Stimulated activated CD8-positive, alpha-beta memory T cell treated with anti-CD3 and anti-CD28 coated beads, Interleukin-7, amount 100 ng/mL, for 24 hours (primary cell): ENCODE data around the gene BANP.
"Not testable (repeated sequence)": the region's sequence is repeated elsewhere in the genome, so short reads cannot be mapped to it uniquely, and the experiment has no call there.

ENCODE experiments used
- DNase-seq: peaks from one replicate; pipeline ENCODE4 v3.0.0-alpha.2; 2020; ENCODE audit warnings: low read depth

Gene BANP

DNA sequence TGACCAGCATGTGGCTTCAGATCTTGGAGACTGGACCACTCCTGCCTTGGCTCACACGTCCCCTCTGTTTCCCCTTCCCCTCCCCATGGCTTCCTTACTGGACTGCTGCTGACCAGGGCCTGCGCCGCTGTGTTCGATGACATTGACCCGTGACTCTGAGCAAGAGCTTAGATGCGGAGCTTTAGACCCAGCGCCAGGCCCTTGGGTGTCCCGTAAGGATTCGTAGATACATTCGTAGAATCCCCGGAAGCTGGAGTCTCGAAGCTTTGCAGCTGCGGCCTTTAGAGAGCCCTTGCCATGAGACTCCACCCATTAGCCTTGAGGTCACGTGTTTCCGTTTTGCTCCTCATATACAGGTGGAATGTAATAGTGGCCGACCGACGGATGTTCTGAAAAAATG, 65.2 kb downstream of the BANP start:
- not testable (repeated sequence) for DNase-seq

DNA sequence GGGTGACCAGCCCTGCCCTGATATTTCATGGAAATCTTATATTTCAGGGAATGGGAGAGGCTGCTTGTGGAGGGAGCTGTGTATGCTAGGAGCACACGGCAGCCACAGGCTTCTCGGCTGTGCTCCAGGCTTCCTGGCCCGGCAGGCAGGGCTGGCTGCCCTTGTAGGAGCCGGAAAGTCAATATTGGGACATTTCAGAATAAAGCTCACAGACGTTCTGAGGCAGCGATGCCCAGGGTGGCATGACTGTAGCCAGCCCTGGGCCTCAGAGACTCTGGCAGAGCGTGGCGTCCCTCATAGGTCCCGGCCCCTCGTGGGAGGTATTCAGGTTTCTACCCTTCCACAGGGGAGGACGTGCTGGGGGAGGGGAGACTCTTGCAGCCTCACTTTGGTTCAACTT, 65.7 kb downstream of the BANP start:
- DNase-seq: no peak

- no peak for DNase-seq
Measured at GRCh38 chr16:88017587-88018101, 66.4 kb downstream of the BANP start.

- DNase-seq: not testable (repeated sequence)
Measured at GRCh38 chr16:88018382-88018781, 67.1 kb downstream of the BANP start.

- DNase-seq: not testable (repeated sequence)
Measured at GRCh38 chr16:88019041-88019820, 68.0 kb downstream of the BANP start.

GRCh38 chr16:88019821-88020515, 68.7 kb downstream of the BANP start:
- DNase-seq: no peak

DNA sequence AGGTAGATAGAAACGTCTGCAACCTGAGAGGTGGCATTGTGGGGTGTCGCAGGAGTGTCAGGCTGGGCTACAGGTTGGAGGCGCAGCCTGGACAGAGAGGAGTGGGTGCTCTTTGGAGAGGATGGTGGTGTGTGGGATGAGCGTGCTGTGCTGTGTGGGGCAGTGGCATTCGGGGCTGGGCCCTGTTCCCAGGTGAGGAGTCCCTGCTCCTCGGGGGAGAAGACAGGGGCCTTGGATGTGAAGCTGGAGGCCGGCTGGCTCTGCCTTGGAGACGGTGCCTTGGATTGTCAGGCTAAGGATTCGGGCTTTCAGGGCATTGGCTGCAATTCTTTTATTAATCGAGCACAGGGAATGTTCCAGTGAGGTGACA, 69.3 kb downstream of the BANP start:
- no peak for DNase-seq

DNA sequence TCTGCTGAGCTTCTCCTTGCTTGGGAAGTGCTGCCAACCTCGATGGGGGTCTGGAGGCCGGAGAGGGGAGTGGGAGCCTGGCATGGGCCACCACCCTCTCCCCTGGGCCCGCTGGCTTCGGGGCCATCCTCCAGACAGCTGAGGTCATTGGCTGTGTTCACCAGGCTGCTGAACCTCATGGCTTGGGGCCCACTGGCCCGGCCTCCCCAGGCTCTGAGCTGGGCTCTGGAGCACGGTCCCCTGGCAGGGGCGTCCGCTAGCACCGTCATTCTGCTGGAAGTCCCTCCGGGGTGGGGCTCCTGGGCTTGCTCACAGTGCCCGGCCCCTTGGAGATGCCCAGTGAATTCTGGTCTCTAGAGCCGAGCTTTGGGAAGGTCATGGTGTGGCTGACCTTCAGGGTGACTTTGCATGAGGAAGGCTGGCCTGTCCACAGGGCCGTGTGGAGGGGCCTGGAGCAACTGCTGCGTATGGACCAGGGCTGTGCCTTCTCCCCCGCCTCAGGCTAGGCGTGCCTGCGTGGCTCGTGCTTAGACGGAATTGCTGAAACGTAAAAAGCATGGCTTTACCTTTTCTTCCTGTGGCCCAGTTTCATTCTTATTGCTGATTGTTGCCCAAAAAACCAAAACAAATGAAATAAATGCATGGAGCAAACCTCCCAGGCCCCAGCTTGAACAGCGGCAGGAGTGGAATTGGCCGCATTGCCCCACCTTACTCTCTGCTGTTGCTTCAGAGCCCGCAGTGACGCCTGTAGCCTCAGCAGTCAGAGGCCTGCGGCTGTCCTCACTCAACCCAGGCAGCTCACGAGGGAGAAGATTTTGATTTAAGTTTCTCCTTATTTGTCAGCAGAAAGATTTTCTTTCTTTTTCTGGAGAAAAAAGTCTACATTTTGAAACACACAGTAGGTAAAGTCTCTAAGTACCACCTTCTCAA, 70.1 kb downstream of the BANP start:
- DNase-seq: not testable (repeated sequence)

DNA sequence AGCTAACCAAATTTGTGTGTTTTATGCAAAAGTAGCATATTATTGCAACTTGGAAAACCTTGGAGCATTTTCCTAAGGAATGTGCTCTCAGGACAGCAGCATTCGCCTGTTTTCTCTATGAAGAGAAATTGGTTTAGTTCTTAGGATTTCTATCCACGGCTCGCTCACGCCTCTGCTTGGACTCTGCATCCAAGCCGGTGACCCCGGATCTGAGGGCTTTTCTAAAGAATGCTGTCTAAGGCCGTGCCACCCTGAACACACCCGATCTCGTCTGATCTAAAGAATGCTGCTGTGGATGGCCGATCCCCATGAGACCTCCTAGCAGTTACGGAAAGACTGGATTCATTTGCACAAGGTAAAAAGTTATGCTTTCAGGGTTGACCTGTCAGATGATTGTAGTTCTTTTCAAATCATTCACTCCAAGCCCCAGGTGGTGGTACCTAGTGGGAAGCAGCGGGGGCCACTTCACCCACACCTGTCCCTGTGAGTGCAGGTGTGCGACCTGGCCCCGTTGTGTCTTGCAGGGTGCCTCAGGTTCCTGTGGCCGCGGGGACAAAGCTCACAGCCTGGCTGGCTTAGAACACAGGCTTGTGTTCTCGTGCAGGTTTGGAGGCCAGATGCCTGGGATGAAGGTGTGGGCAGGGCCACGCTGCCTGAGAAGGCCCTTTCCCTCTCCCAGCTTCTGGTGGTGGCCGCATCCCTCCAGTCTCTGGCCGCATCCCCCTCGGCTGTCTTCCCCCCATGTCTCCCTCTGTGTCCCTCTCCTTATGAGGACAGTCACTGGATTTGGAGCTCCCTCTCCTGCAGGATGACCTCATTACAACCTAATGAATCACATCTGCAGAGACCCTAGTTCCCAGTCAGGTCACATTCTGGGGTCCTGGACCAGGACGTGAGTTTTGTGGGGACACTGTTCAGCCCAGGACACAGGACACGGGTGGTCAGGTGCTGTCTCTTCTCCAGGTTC, 71.1 kb downstream of the BANP start:
- DNase-seq: no peak

- no peak for DNase-seq
Measured at GRCh38 chr16:88023366-88023765, 72.1 kb downstream of the BANP start.

- DNase-seq: no peak
Measured at GRCh38 chr16:88023786-88024185, 72.6 kb downstream of the BANP start.

DNA sequence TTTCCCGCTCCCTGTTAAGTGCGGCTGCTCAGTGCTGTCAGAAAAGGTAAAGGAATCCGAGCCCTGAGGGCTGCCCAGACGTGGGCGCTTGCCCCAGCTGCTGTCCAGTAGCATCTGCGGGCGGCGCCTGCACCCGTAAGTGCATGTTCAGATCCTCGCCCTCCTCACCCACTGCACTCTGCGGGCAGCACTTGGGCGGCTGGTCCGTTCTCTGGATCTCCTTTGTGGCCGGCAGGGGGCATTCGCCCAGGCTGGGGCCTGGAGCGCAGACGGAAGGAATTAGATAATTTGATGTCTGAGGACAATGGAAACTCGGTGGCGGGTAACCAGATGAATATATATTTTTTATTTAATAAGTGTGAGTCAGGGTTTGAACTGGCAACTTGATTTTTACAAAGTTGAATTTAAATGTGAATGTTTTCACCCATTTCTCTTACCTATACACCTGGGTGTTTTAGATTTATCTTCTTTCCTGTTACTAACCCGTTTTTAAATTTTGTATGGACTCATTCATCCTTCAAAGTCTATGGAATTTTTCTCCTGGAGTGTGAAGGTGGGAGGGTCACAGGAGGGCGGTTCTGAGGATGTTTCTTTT, 73.4 kb downstream of the BANP start:
- DNase-seq: not testable (repeated sequence)

GRCh38 chr16:88025086-88025492, 73.9 kb downstream of the BANP start:
- DNase-seq: not testable (repeated sequence)

DNA sequence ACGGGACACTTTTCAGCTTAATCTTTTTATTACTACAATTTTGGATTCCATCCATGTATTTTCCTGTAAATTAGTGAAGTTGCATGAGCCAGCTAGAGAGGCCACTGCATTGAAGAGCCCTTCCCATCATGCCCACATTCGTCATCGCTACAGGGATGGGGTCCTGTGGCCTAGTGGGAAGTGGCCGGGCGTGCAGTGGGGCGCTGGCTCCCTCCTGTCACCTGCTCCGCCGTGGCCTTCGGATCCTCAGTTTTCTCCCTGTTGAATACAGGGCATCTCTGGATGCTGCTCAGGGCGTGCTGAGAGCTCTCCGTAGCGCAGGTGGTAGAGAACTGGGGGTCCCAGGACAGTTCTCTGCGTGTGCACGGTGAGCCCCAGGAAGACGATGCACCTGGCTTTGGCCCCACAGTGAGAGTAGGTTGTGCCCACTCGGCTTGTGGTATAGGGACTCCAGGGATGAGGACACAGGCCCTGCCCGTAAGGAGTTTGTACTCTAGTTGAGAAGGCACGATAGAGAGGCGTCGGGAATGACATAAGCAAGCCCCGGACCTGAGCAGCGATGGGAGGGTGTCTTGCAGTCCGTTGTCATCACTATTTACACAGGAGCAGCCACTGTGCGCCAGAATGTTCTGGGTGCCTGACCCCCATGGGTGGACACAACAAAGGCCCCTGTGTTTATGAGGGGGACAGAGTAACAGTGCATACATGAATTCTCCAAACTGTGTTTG, 74.8 kb downstream of the BANP start:
- DNase-seq: not testable (repeated sequence)

GRCh38 chr16:88026964-88027938, 76.0 kb downstream of the BANP start:
- DNase-seq: no peak

- not testable (repeated sequence) for DNase-seq
Measured at GRCh38 chr16:88028177-88028930, 77.1 kb downstream of the BANP start.

DNA sequence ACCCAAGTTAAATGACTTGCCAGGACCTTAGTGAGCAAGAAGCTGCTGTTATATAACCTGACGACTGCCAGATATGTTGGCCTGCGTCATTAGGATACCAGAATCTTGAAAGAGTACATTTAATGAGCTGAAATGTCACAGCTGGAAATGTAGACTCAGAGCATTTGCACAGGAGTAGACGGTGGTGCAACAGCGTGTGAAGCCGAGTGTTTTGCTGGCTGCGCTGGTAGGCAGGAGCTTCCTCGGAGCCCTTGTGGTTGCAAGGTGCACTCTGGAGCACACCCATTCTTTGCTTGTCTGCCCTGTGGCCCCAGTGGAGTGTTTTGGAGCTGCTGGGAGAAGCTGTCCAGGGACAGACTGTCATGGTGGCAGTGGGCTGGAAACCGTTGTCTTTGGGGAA, 79.3 kb downstream of the BANP start:
- no peak for DNase-seq

DNA sequence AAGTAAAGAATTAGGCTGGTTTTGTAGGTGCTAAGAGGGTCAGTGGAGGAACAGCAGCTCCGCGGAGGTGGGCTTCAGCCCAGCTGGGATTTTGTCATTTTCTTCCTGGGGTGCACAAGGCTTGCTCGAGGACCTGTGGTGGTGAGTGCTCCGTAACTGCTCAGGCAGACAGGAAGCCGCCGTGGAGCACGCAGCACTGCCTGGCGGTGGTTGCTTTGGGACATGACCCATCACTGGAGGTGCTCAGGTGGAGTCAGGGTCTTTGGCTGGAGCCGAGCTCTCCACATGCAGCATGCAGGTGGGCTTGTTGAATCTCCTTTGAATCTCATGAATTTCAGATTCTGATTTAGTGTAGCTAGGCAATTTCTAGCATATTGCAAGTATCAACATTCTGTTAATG, 79.7 kb downstream of the BANP start:
- not testable (repeated sequence) for DNase-seq
